Activated gamma-delta T cell treated with anti-CD3 and anti-CD28 coated beads, Interleukin-2, amount 50 U/mL, for 16 hours (primary cell): Measurements from ENCODE around the gene HMCN2.
"Not testable (repeated sequence)": the region's sequence is repeated elsewhere in the genome, so short reads cannot be mapped to it uniquely, and the experiment has no call there.

ENCODE experiments used
- DNase-seq: peaks from one replicate; pipeline ENCODE4 v3.0.0-alpha.2; 2020; ENCODE audit warnings: low read depth

Gene HMCN2

DNA sequence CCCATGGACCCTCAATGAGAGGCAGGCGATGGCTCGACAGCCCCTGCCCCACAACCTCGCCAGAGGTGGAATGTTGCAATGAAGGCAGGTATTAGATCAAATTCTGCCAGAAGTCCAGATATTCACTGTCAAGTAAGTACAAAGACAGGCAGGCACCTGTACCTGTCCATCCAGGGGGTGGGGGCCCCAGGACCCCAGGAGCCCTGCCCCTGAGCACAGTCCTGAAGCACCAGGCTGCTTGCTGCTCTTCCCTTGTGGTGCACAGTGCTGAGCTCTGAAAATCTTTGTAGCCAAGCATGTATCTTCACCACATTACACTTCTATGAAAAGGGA is 26.2 kb upstream of the HMCN2 start:
- DNase-seq: no peak

GRCh38 chr9:130239741-130240241 is 25.8 kb upstream of the HMCN2 start:
- DNase-seq: no peak

DNA sequence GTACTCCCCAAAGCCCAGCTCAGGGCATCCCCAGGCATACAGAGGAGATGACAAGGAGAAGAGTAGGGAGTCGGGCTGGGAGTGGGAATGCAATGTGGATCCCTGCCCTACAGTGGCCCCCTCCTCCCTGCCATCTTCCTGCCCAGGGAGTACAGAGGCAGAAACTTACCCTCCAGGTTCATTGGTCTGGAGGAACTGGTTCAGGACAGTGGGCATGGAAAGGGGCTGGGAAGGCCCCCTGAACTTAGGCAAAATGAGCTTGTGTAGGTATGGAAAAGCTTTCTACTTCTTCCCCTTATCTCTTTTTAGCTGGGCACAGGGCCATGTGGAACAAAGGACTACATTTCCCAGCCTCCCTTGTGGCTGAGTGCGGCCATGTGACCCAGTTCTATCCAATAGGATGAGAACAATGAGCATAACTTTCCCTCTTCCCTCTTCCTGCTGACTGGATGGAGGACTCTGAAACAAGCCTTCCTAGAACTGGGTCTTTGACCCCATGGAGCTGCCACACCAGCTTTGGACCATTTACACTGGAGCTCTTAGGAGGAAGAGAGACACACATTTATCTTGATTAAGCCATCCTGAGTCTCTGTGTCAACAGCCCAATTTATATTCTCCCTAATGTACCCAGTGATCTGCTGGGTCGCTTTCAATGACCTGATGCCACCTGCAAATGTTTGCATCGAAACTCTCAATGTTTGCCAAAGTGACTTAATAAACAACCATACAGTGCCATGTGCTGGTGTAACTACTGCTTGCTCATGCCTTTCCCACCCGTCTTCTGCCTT is 25.0 kb upstream of the HMCN2 start:
- no peak for DNase-seq

GRCh38 chr9:130241198-130241535 is 24.4 kb upstream of the HMCN2 start:
- DNase-seq: no peak

DNA sequence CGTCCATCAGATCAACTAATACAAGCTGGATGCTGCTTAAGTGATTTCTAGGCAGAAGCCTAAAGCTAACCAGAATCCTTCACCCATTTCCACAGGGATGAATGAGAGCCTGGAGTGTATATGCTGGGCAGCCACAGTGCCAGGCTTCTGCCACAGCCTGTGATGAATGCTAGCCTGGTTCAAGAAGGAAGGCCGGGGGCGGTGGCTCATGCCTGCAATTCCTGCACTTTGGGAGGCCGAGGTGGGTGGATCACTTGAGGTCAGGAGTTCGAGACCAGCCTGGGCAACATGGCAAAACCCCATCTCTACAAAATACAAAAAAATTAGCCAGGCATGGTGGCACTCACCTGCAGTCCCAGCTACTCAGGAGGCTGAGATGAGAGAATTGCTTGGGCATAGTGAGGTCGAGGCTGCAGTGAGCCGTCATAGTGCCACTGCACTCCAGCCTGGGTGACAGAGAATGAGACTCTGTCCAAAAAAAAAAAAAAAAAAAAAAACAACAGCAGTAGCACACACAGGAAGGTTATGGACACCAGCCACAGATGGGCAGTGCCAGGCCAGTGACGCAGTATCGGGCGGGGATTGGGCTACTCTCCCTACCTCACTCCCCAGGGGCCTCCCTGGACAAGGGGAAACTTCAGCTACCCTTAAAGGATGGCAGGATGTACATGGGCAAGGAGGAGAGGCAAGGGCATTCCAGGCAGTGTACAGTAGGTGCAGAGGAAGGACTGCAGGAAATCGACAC is 23.1 kb upstream of the HMCN2 start:
- DNase-seq: no peak

DNA sequence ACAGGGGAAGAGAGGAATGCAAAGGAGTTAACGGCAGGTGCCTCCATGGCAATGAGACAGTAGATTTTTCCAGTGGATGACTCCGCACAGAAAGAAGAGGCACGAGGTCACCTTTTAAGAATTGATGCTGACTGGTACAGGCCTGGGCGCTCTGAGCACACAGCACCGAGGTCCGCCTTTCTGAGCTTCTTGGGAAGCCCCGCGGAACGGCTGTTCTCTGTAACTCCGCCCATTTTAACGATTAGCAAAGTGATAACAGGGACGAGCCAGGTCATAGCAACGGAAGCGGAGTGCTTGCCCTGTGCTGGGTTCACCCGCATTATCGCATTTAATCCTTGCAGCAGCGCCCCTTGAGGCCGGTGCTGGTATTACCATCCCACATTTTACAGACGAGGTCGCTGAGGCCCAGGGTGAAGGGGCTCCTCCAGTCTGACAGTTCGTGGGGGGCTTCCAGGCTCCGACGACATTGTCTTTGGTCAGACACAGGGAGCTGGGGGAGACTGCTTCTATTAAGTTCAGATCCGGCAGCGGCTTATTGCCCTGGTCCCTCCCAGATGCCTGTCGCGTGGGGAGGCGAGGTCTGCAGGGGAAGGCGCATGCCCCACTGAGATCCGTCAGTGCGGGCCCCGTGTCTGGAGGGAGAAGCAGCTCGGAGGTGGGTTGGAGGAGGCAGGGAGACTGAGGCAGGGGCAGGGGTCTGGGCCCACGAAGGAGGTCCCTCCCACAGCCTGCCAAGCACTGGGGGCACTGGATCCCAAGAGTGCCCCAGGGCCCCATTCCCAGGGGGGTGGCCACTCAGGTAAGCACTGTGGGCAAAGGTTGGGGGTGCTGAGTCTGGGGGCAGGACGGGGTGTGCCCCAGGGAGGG is 22.3 kb upstream of the HMCN2 start:
- peak; percentile 77 for DNase-seq

DNA sequence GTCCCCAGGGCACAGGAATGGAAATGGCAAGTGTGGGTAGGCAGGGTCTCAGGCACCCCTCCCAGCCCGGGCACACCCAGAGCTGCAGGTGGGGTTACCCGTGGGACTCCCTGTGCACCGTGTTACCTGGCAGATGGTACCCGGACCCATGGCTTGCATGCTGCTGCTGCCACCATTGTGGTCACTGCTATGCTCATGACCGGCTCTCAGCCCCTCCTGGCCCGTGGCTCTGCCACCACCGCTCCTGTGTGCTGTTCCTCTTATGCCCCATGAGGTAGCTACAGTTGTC is 21.7 kb upstream of the HMCN2 start:
- DNase-seq: no peak

DNA sequence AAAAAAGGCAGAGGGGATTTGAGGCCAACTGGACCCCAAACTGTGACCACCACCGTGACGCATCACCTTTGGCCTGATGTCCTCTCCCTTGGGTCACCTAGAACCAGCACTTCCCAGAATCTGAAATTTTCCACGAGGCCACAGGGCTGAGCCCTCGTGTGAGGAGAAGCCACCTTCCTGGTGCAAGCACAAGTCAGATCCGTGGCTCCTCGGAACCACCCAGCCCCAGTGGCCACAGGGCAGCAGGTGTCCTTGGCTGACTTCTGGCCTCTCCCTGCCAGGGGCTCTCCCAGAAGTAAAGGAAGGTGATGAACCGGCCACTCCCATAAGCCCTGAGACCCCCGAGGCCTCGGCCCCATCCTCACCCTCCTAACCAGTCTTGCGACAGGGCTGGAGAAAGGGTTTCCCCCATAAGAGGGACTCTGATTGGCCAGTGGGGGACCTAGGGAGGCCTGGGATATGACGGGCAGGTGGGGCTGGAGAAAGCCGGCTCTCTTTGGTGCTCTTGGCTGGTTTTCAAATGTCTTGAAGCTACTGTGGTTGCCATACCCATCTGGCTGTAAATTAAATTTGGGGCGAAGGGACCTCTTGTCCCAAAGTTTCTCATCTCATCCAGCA is 20.9 kb upstream of the HMCN2 start:
- no peak for DNase-seq

DNA sequence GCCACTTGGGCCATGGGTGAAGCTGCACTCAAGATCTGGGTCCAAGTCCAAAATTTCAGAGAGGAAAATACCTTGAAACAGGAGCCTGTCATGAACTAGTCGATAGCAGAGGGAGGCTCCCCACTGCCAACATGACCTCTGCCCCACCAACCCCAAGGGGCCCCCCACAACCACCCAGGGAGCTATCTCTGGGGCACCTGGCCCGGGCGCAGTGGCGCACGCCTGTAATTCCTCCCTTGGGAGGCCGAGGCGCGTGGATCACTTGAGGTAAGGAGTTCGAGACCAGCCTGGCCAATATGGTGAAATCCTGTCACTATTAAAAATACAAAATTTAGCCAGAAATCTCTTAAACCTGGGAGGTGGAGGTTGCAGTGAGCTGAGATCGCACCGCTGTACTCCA is 20.1 kb upstream of the HMCN2 start:
- no peak for DNase-seq

DNA sequence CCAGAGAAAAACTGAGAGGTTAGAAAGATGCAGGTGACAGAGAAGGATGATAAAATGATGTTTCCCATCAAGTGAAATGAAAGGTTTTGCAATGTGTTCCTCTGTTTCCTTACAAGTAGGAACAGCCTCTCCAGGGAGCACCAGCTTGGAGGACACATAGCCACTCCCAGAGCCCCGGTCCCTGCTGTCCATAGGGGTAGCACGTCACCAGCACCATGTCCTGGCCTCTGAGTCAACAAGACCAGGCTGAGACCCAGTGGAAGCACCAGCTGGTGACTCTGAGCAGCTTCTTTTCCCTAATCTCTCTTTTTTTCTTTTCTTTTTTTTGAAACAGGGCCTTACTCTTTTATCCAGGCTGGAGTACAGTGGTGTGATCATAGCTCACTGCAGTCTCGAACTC is 19.4 kb upstream of the HMCN2 start:
- DNase-seq: no peak

DNA sequence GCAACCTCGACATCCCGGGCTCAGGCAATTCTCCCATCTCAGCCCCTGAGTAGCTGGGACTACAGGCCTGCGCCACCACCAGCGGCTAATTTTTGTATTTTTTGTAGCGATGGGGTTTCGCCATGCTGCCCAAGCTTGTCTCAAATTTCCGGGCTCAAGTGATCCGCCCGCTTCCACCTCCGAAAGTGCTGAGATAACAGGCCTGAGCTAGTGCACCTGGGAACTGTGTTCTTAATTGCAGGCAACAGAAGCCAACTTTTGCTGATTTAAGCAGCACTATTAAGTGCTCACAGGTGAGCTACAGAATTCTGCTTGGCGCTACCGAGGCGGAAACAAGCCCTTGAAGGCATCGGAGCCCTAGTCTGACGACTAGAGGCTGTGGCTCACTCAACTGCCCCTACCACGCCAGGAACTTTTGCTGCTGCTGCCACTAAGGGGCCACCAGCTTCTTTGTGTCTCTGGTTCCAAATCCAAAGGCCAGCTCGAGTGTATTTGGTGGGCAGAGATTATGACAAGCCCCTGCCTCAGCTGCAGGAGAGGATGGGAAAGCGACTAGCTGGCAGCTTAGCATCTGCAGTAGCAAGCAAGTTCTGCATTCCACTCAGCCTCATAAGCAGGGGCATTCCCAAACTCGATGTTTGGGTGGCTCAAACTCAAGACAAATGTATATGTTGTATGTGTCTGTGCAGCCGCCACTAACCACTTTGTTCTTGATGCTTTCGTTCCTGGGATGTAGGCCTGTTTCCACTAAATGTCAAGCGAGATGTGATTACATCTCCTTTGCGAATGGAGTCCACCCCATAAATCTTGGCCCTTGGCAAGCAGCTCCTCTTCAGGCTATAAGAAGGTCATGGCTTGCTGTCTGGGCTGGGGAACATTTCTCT is 10.6 kb upstream of the HMCN2 start:
- no peak for DNase-seq

DNA sequence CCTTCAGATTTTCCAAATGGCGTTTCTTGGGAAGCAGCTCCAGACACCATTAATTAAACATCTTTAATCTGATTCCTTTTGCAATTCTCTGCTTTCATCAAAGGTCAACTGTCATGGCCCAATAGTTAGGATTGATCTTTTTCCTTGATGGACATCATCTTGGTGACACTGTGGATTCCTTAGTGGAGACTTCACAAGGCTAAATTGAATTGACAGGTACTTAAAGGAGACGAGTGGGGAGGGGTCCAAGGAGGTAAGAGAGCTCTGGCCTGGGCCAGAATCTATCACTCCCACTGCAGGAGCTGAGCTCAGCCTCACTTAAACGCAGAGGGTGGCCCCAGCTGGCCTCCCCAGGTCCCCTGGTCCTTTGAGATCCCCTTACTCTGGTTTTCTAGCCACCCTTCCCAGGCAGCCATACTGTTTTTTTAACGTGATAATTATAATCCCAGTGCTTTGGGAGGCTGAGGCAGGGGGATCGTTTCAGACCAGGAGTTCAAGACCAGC is 9.9 kb upstream of the HMCN2 start:
- DNase-seq: no peak

- DNase-seq: no peak
These were observed 8.9 kb upstream of the HMCN2 start for GRCh38 chr9:130256644-130257043.

DNA sequence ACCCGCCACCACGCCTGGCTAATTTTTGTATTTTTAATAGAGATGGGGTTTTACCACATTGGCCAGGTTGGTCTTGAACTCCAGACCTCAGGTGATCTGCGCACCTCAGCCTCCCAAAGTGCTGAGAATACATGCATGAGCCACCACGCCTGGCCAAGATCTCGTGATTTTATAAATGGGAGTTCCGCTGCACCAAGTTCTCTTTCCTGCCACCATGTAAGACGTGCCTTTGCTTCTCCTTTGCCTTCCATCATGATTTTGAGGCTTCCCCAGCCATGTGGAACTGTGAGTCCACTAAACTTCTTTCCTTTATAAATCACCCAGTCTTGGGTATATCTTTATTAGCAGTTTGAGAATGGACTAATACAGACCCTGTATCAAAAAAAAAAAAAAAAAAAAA is 7.4 kb upstream of the HMCN2 start:
- DNase-seq: not testable (repeated sequence)

DNA sequence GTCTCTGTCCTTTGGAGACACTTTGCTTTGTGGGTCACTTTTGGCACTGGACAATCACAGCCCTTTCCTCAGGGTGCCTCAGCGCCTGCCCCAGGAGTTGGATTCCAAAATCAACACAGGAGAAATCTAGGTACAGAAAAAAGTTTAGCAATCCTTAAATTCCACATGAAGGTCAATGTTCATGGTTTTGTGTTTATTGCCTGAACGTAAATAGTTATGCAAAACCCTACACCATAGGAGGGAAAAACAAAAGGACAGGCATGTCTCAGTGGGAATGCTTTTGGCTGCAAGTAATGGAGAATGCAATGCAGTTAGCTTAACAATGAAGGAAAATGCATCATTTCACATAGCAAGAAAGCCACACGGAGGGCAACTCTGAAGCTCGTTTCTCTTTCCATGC is 6.5 kb upstream of the HMCN2 start:
- DNase-seq: no peak

DNA sequence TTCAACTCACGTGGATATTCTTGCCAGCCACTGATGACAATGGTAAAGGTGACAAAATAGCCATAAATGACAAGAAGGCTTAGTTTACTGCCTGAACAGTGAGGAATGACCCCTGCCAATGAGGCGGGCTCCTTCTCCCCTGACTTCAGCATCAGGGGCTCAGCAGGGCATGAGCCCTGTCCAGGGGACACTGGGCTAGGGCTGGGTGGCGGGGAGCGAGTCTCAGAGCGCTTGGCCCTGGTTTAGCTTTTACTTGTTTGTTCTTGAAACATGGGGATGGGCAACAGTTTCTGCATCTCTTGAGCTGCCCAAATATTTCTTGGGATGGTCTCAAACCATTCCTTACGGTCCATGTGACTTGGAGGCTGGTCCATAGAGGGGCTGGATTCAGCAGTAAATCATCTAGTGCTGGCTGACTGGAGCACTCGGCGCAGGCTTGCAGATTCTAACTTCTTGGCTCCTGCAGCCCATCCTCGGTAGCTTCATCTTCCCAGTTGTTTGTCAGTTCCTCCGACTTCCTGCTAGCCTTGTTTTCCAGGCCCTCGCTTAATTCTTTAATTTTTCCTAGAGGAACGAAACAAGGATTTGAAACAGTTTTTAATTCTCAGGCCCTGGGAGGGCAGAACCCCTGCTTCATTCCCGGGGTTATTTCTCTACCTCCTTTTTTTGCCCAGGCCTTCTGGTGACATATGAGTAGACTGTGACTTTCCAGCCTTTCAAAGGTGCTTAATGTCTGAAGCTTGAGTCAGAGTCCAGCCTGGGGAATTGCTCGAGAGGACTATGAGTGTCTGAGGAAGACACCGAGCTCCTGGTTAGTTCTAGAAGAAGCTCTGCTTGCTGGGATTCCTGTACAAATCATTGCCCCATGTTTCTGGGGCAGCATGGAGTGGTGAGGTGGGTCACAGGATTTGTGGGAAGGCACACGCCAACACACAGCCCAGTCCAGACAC is 4.5 kb upstream of the HMCN2 start:
- no peak for DNase-seq

- no peak for DNase-seq
These were observed 3.4 kb upstream of the HMCN2 start for GRCh38 chr9:130262061-130262745.

- no peak for DNase-seq
These were observed 2.8 kb upstream of the HMCN2 start for GRCh38 chr9:130262771-130263170.

- no peak for DNase-seq
These were observed 1.8 kb upstream of the HMCN2 start for GRCh38 chr9:130263601-130264413.
